Stimulated activated CD8-positive, alpha-beta memory T cell treated with anti-CD3 and anti-CD28 coated beads, Interleukin-2, amount 100 ng/mL, for 1 hour (primary cell): ENCODE results near the gene PODXL.
A peak's percentile ranks its signal among the peaks of the same experiment; 100 is the strongest.

ENCODE experiments used
- DNase-seq, 2 donors: peaks; one replicate each; pipeline ENCODE4 v3.0.0-alpha.2; 2020; ENCODE audit warnings: low read depth in 2 of 2

Gene PODXL

GRCh38 chr7:131556053-131556908 lies at the start of gene PODXL:
PODXL (minus strand) TSS chr7:131556628; CDS start chr7:131556359, 269 bp downstream.
- peak; percentile 13 to 22 for DNase-seq

GRCh38 chr7:131605280-131605878 lies 49.0 kb upstream of the PODXL start:
- DNase-seq = no peak

GRCh38 chr7:131604841-131605279 lies 48.4 kb upstream of the PODXL start:
- no peak for DNase-seq

GRCh38 chr7:131603932-131604331 lies 47.5 kb upstream of the PODXL start:
- DNase-seq = no peak

GRCh38 chr7:131602994-131603372 lies 46.6 kb upstream of the PODXL start:
- DNase-seq = no peak

GRCh38 chr7:131602304-131602993 lies 46.0 kb upstream of the PODXL start:
- no peak for DNase-seq

GRCh38 chr7:131600085-131600881 lies 43.9 kb upstream of the PODXL start:
- DNase-seq = no peak

- no peak for DNase-seq
These were observed 40.4 kb upstream of the PODXL start for GRCh38 chr7:131596785-131597184.

GRCh38 chr7:131595699-131596098 lies 39.3 kb upstream of the PODXL start:
- no peak for DNase-seq

GRCh38 chr7:131591687-131592319 lies 35.4 kb upstream of the PODXL start:
- no peak for DNase-seq

- no peak for DNase-seq
These were observed 31.0 kb upstream of the PODXL start for GRCh38 chr7:131587315-131587923.

GRCh38 chr7:131586759-131587158 lies 30.3 kb upstream of the PODXL start:
- no peak for DNase-seq

- DNase-seq = no peak
These were observed 29.8 kb upstream of the PODXL start for GRCh38 chr7:131586259-131586658.

GRCh38 chr7:131583430-131583829 lies 27.0 kb upstream of the PODXL start:
- DNase-seq = no peak

- no peak for DNase-seq
These were observed 25.0 kb upstream of the PODXL start for GRCh38 chr7:131581241-131582051.

GRCh38 chr7:131578602-131579001 lies 22.2 kb upstream of the PODXL start:
- no peak for DNase-seq

GRCh38 chr7:131574741-131575140 lies 18.3 kb upstream of the PODXL start:
- DNase-seq = no peak

- DNase-seq = no peak
These were observed 14.0 kb upstream of the PODXL start for GRCh38 chr7:131570401-131570800.

GRCh38 chr7:131568970-131569369 lies 12.5 kb upstream of the PODXL start:
- DNase-seq = no peak

GRCh38 chr7:131568510-131568909 lies 12.1 kb upstream of the PODXL start:
- DNase-seq = no peak
